ENCODE measurements around the gene PLIN4. TPM values are rescaled to one million over a fixed set of nuclear protein-coding genes. Genes with fewer than 3 reads are reported as not detected.

The PLIN4 gene
- total and polyA plus RNA-seq, 8 donors: 3.5 to 64.7 (median 11.3) TPM

DNA sequence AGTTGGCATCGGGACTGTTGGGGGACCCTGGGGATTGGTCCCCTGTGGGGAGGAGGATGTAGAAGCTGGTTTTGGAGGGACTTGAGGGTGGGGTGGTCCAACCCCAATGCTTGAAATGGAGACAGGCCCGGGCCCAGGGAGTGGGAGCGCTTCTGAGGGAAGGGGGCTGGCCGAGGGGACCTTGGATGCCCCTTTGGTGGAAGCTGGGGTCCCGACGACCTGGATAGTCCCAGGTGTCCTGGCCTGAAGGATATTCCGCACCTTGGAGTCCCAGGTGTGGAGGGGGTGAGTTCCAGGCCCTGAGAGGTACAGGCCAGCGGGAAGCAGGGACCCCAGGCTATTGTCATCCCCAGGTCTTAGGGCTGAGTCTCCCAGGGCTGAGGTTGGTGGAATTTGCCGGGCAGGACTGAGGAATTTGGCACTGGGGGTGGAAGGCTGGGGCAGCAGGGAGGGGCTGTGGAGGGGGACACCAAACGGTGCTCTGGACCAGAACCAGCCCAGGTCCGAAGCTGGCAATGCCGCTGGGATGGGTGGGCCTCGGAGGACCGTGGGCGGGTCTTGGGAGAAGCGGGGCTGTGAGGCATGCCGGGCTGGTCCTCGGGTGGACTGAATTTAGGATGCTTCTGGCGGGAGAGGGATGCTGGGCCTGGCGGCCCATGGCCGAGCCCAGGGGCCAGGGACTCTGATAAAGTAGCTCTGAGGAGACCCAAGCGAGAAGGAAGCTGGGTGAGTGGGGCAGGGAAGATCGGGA, 44.3 kb downstream of the PLIN4 start:
- Histone ChIP-seq H3K27ac (peak overlapping the region in 2 of 5 donors; percentile 32 to 89), H3K4me3 (peak overlapping the region; percentile 9 to 99 (median 84)), H3K27me3 (no peaks in the 10 kb centered on the region), H3K36me3 (peaks cover 15 to 42% (median 39%) of the 10 kb centered on the region in 4 donors), H3K9me3 (no peaks in the 10 kb centered on the region), H3K4me1 (peaks cover 24 to 40% (median 31%) of the 10 kb centered on the region in 4 donors)
- 27 to 34% (median 31%) methylated on average over 20 to 23 of the region's 23 CpGs for WGBS, 5 donors
- TF ChIP-seq EP300 (IDR thresholded peaks at IDR 0.05): no peak
- TF ChIP-seq, protein P1, sequence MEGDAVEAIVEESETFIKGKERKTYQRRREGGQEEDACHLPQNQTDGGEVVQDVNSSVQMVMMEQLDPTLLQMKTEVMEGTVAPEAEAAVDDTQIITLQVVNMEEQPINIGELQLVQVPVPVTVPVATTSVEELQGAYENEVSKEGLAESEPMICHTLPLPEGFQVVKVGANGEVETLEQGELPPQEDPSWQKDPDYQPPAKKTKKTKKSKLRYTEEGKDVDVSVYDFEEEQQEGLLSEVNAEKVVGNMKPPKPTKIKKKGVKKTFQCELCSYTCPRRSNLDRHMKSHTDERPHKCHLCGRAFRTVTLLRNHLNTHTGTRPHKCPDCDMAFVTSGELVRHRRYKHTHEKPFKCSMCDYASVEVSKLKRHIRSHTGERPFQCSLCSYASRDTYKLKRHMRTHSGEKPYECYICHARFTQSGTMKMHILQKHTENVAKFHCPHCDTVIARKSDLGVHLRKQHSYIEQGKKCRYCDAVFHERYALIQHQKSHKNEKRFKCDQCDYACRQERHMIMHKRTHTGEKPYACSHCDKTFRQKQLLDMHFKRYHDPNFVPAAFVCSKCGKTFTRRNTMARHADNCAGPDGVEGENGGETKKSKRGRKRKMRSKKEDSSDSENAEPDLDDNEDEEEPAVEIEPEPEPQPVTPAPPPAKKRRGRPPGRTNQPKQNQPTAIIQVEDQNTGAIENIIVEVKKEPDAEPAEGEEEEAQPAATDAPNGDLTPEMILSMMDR (IDR thresholded peaks at IDR 0.05): no peak
- TF ChIP-seq POLR2AphosphoS5 (IDR thresholded peaks at IDR 0.05): no peak
- no peak for TF ChIP-seq POLR2A (IDR thresholded peaks at IDR 0.05)
- no peak for DNase-seq
- intact Hi-C loops (cut with DNase I; ENCODE audit: low total_unique reads): no loop called here

DNA sequence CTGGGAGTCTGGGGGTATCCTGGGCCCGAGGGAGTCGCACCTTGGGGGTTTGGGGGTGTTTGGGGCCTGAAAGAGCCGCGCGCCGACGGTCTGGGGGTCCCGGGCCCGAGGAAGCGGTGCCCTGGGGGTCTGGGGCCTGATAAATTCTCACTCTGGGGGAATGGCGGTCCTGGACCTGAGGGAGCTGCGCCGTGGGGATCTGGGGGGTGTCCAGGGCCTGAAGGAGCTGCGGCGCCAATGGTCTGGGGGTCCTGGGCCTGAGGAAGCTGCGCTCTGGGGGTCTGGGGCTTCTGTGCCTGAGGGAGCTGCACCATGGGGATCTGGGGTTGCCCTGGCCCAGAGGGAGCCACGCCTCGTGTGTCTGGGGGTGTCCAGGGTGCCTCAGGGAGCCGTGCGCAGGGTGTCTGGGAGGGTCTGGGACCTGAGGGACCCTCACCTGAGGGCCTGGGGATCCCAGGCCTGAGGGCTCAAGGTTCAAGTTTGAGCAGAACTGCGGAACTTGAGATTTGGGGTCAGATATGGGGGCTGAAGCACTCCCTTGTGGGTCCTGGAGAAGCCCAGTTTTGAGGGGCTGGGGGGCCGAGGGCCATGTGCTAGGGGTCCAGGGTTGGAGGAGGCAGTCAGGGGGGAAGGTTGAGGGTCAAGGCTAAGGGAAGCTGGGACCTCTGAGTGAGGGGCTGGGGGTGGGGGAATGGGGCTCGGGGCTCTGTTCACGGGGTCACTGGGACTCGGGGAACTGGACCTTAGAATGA, 45.1 kb downstream of the PLIN4 start:
- no peaks in the 10 kb centered on the region for H3K27me3 ChIP-seq
- TF ChIP-seq POLR2A (IDR thresholded peaks at IDR 0.05) (no peak), EP300 (IDR thresholded peaks at IDR 0.05) (no peak), POLR2AphosphoS5 (IDR thresholded peaks at IDR 0.05) (no peak)
- TF ChIP-seq, protein P1 (IDR thresholded peaks at IDR 0.05): no peak
- intact Hi-C loops (cut with DNase I; ENCODE audit: low total_unique reads): no loop called here
- no peak for DNase-seq
- peaks cover 15 to 34% (median 31%) of the 10 kb centered on the region in 4 donors for H3K36me3 ChIP-seq
- peaks cover 24 to 40% (median 31%) of the 10 kb centered on the region in 4 donors for H3K4me1 ChIP-seq
- no peaks in the 10 kb centered on the region for H3K9me3 ChIP-seq
- H3K27ac ChIP-seq: peak overlapping the region in 3 of 5 donors; percentile 63 to 89 (median 89)
- H3K4me3 ChIP-seq: peak overlapping the region; percentile 71 to 99 (median 88)
- 17 to 38% (median 20%) methylated on average over 11 to 25 of the region's 25 CpGs for WGBS, 5 donors

DNA sequence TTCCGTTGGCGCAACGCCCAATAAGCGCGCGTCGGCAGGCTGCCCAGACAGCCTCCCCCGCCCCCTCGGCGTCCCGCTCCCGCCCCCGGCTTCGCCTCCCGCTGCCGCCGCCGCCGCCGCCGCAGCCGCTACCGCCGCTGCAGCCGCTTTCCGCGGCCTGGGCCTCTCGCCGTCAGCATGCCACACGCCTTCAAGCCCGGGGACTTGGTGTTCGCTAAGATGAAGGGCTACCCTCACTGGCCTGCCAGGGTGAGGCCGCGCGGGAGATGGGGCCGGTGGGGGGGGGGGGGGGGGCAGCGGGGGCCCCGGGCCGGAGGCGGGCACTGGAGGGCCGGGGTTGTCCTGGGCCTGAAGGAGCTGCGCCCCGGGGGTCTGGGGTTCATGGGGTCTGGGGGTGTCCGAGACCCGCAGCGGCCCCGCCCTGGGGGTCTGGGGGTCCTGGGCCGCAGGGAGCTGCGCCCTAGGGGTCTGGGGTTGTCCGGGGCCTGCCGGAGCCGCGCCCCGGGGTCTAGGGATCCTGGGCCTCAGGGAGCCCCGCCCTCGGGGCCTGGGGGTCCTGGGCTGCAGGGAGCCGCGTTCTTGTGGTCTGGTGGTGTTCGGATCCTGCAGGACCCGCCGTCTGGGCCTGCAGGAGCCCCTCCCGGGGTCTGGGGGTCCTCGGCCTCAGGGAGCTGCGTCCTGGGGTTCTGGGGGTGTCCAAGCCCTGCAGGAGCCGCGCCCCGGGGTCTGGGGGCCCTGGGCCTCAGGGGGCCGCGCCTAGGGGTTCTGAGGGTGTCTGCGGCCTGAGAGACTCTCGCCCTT, 45.9 kb downstream of the PLIN4 start, which contains the start of gene HDGFL2:
HDGFL2 (plus strand) TSS at position 124 of the 801 bp plus-strand sequence; CDS start at position 178, 54 bp downstream.
- H3K27ac ChIP-seq: peak within 1 kb of the TSS; percentile 60 to 89 (median 88)
- 0 to 1% (median 1%) methylated on average over 29 to 69 of the region's 71 CpGs for WGBS, 5 donors
- no peaks in the 10 kb centered on the region for H3K27me3 ChIP-seq
- TF ChIP-seq POLR2A (IDR thresholded peaks at IDR 0.05): no peak
- TF ChIP-seq POLR2AphosphoS5 (IDR thresholded peaks at IDR 0.05): no peak
- no peak for TF ChIP-seq EP300 (IDR thresholded peaks at IDR 0.05)
- TF ChIP-seq, protein P1 (IDR thresholded peaks at IDR 0.05): no peak
- H3K36me3 ChIP-seq: peaks cover 15 to 26% (median 24%) of the 10 kb centered on the region in 4 donors
- intact Hi-C loops (cut with DNase I; ENCODE audit: low total_unique reads): no loop called here
- H3K4me3 ChIP-seq: peak within 1 kb of the TSS; percentile 71 to 99 (median 88)
- H3K9me3 ChIP-seq: no peaks in the 10 kb centered on the region
- H3K4me1 ChIP-seq: peaks cover 24 to 40% (median 31%) of the 10 kb centered on the region in 4 donors
- peak in 1 of 2 donors; percentile 44 for DNase-seq

Data from stomach (tissue), 9 donors.